Prostate gland (tissue), 2 donors: ENCODE results near the gene PEX13.

Experiments
- CTCF ChIP-seq, 4 experiments: fragments of 200-600 bp in 2 of 4; fragments of 450-650 bp in 2 of 4; sonication (generic) in 2 of 4; IDR thresholded peaks; 1 replicate in 3 of 4; 2 replicates in 1 of 4; pipeline ENCODE4 v1.5.1; 2016 to 2019; ENCODE audit warnings: antibody characterized with exemption in 4 of 4, mild to moderate bottlenecking in 2 of 4, moderate library complexity in 2 of 4
- POLR2A ChIP-seq: fragments of 450-650 bp; IDR thresholded peaks from one replicate; pipeline ENCODE4 v1.6.1; 2016; ENCODE audit warnings: antibody characterized with exemption, mild to moderate bottlenecking
- POLR2AphosphoS5 ChIP-seq: sonication (generic); formaldehyde crosslinking; IDR thresholded peaks from one replicate; pipeline ENCODE4 v1.6.1; 2017; ENCODE audit warnings: antibody characterized with exemption

GRCh38 chr2:60979231-60979630 lies 38.3 kb upstream of the PEX13 start:
- TF ChIP-seq CTCF (IDR thresholded peaks at IDR 0.05) = no peak
- TF ChIP-seq POLR2A = no peak
- TF ChIP-seq POLR2AphosphoS5 = no peak
